SHP77 (cell line): ENCODE results near the gene KCNA5.

ENCODE experiments used
- DNase-seq, 2 experiments: peaks; one replicate each; lab custom pipeline; 2025; lab: John Stamatoyannopoulos, UW

The KCNA5 gene

DNA sequence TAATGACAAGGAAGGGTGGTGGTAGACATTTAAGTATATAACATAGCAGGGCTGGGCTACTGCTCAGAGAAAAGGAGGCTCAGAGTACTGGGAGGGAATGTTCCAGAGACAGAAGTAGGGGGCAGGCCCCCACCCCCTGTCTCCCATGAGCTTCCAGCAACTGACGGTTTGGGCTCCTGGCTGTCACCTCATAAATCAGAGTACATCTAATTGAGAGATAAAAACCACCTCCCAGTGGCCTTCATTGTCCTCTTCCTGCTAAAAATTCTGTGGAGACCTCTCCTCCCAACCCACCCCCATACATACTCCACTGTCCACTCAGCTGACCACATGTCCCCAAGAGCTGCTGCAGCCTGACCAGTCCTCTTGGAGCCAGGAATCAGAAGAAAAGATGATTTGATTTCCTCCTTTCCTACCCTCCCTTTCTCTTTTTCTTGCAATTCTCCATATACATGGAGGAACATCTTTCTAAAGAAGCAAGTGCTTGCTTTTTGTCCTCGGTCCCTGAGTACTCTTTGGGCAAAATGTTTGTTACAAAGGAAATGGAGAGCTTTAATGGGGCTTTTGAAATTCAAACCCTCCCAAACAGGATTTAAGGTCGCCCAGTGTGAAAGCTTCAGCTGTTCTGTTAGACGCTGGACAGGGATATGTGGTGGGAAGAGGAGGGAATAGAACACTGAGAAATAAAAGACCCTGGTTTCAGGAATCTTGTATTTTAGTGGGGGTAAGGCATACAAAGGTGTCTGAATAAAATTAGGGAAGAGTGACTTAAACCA lies 16.4 kb upstream of the KCNA5 start:
- DNase-seq, result no peak

DNA sequence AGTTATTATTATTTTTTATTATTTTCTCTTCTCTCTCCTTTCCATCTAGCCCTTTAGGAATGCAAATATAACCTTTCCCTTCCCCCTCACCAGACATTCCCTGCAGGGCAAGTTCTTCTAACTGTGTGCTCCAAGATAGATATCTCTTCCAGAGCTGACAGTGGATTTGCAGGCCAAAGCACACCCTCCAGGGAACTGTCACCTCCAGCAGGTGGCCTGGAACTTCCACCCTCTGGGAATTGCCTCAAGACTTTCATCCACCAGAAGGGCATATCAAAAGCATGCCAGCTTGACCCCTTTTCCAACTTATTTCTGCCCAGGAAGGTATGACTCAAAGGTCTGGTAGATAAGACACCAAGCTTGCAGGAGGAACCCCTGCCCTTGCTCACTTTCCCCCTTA lies 13.6 kb upstream of the KCNA5 start:
- no peak for DNase-seq

GRCh38 chr12:5031242-5031641 lies 12.4 kb upstream of the KCNA5 start:
- DNase-seq, result no peak

DNA sequence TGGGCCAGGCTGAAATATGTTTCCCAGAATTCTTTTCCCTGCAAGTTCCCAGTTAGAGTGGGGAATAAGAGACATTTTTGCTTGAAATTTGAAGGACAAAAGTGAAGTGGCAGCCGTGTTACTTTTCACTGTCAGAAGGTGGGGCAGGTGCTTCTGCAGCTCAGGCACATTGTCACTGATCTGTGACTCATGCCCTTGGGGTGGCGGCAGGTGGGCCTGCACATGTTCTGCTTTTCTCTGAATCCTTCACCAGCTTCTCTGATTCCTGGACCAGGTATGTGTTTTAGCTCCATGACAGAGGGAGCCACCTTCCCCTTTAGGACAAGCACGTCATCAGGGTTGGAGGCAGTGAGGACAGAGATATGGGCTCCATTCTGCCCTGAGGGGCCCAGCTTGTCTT lies 11.7 kb upstream of the KCNA5 start:
- no peak for DNase-seq

DNA sequence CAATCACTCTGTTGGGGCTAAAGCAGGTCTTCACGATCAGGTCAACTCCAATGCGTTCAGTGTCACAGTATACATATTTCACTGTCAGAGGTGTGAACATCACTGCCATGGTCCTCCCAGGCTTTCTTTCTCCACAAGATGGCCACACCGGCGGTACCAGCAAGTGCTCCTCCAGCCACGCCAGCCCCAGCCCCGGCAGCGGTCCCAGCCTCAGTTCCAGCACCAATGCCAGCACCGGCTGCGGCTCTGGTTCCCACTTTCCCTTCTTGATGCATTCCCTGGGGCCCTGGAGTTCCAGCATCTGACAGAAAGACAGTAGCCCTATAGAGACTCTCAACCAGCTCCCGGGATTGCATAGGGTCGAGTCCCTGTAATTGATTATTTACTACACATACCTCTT lies 10.9 kb upstream of the KCNA5 start:
- no peak for DNase-seq

GRCh38 chr12:5033883-5034282 lies 9.8 kb upstream of the KCNA5 start:
- DNase-seq, result no peak

DNA sequence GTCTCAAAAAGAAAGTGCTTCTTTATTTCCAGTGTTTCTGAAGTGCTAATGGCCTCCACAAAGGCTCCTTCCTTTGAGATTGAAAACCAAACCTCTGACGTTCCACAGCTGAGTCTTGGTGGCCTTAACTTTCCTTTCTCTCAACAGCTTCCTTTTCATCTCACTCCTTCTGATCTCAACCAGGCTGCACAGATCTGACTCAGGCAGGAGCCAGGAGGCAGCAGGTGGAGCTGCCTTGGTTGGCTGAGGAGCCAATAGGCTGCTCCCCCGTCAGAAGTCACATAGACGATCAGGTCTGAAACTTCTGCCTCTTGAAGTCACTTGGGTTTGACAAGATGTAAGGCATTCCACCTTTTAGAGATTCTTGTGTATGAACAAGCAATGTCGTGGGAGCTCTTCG lies 9.1 kb upstream of the KCNA5 start:
- DNase-seq, result no peak

- no peak for DNase-seq
These were observed 8.1 kb upstream of the KCNA5 start for GRCh38 chr12:5035618-5036017.

GRCh38 chr12:5036031-5036430 lies 7.6 kb upstream of the KCNA5 start:
- no peak for DNase-seq

DNA sequence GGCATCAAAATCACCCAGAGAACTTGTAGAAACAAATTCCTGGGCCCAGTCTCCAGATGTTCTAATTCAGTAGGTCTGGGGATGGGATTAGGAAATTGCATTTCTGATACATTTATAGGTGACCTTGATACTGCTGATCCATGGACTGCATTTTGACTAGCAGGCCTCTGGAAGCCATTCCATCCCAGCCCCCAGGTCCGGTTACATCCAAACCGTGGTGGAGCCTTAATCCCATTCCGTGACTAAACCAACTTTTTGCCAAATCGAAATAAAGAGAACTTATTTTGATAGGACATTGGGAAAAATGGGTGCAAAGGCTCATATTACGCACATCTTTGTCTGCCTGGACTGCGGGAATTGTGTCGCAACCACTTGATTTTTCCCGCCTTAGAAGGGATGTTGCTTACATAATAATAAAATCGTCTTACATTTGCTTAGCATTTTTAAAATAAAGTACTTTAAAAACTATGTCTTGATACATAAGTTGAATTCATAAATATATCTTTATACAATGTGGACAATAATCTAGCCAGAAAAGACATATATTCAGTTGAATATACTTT lies 5.8 kb upstream of the KCNA5 start:
- no peak for DNase-seq

- no peak for DNase-seq
These were observed 4.8 kb upstream of the KCNA5 start for GRCh38 chr12:5038781-5039311.

GRCh38 chr12:5039815-5040214 lies 3.9 kb upstream of the KCNA5 start:
- DNase-seq, result no peak

GRCh38 chr12:5040368-5040767 lies 3.3 kb upstream of the KCNA5 start:
- DNase-seq, result no peak

DNA sequence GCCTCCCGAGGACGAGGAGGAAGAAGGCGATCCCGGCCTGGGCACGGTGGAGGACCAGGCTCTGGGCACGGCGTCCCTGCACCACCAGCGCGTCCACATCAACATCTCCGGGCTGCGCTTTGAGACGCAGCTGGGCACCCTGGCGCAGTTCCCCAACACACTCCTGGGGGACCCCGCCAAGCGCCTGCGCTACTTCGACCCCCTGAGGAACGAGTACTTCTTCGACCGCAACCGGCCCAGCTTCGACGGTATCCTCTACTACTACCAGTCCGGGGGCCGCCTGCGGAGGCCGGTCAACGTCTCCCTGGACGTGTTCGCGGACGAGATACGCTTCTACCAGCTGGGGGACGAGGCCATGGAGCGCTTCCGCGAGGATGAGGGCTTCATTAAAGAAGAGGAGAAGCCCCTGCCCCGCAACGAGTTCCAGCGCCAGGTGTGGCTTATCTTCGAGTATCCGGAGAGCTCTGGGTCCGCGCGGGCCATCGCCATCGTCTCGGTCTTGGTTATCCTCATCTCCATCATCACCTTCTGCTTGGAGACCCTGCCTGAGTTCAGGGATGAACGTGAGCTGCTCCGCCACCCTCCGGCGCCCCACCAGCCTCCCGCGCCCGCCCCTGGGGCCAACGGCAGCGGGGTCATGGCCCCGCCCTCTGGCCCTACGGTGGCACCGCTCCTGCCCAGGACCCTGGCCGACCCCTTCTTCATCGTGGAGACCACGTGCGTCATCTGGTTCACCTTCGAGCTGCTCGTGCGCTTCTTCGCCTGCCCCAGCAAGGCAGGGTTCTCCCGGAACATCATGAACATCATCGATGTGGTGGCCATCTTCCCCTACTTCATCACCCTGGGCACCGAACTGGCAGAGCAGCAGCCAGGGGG lies 979 bp downstream of the KCNA5 start:
- DNase-seq, result no peak

GRCh38 chr12:5047094-5047493 lies 3.4 kb downstream of the KCNA5 start:
- DNase-seq, result no peak

DNA sequence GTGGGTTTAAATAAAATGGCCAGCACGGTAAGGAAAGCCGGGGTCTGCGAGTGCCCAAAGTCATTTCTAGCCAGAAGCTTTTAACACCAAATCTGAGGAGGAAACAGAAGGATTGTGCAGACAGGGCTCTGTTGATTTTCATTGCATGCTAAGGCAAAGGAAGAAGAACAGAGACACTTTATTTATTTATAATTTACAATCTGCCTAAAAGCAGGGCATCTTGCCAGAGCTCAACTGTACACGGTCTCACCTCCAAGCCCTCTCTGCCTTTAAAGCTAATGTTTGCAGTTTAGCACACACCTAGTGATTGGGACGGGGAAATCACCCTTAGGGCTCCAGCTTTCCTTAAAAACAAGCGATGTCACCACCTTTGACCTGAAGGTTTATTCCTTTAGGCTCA lies 4.0 kb downstream of the KCNA5 start:
- DNase-seq, result no peak

DNA sequence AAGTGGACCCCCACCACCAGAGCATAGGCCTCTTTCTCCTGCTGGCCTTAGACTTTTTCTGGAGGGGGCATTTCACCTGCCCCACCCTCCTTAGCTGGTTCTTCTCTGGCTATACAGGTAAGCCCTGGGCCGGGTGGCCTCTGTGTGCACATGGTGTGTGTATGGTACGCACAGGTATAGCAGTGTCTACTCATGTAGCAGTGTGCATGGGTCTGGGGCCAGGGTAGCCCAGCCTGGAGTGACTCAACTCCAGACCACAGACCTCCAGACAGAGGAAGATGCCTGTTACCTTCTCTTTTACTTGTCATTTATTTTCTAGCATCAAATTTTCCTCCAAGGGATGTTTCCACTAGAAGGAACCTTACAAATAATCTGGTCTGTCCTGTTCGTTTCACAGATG lies 6.9 kb downstream of the KCNA5 start:
- no peak for DNase-seq

GRCh38 chr12:5051334-5051733 lies 7.7 kb downstream of the KCNA5 start:
- DNase-seq, result no peak

DNA sequence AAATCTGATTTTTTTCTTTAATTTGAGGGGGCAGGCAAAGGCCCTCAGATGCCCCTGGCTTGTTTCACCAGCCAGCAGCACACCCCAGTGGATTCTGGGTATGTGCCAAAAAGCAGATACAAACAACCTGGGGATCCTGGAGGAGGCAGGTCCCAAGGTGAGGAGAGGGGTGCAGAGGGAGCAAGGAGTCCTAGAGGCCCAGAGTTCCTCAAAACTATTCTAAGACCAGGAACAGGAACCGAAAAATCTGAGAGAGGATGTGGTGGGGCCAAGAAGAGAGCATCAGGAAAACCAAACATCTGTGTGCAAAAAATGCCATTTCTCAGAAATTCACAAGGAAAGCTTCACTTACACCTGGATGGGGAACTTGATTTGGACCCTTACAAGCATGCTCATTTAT lies 8.2 kb downstream of the KCNA5 start:
- DNase-seq, result no peak

GRCh38 chr12:5052348-5052747 lies 8.7 kb downstream of the KCNA5 start:
- no peak for DNase-seq

DNA sequence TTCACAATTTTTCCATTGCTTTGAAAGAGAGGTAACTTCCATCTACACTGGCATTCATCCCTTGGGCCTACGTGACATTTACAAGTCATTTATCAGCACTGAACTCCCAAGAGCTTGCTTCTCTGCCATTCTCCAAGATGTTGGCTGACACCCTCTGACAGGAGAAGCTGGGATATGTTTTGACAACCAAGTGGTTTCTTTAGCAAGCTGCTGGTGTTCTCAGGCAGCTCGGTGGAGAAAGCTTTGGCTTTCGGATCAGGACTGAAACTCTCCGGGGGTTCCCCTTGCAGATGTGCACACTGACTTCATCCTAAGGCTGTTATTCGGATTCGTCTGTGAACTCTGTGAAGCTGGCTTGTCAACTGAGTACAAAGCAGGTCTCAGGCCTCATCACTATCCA lies 15.7 kb downstream of the KCNA5 start:
- DNase-seq, result no peak

DNA sequence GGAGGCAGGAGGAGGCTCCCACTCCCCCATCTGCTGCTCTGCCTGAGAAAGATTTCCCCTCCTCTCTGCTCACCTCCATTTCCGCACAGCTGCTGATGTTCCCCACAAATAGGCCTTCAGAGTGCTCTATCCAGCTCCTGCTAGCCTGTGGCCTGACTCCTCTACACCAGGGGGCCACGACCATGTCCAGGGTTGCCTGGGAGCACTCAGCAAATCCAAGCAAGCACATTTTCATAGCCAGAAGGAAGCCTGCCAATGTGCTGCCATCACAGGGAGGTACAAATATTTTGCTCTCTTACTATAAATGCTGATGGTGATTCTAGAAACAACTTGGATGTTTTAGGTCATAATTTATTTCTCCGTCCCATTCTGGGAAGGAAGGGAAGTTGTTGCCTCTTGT lies 17.3 kb downstream of the KCNA5 start:
- no peak for DNase-seq

- no peak for DNase-seq
These were observed 19.5 kb downstream of the KCNA5 start for GRCh38 chr12:5063149-5063548.
